GM21360 (cell line): Measurements from ENCODE around the gene GAGE13.
"Not testable (repeated sequence)": the region's sequence is repeated elsewhere in the genome, so short reads cannot be mapped to it uniquely, and the experiment has no call there.

ENCODE experiments used
- ATAC-seq: cut with Tn5 transposase; IDR thresholded peaks from one replicate; pipeline ENCODE4 v1.9.1; 2021; ENCODE audit warnings: mild to moderate bottlenecking, moderate library complexity; ENCODE audit not compliant: unreplicated experiment

Gene GAGE13, protein sequence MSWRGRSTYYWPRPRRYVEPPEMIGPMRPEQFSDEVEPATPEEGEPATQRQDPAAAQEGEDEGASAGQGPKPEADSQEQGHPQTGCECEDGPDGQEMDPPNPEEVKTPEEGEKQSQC

DNA sequence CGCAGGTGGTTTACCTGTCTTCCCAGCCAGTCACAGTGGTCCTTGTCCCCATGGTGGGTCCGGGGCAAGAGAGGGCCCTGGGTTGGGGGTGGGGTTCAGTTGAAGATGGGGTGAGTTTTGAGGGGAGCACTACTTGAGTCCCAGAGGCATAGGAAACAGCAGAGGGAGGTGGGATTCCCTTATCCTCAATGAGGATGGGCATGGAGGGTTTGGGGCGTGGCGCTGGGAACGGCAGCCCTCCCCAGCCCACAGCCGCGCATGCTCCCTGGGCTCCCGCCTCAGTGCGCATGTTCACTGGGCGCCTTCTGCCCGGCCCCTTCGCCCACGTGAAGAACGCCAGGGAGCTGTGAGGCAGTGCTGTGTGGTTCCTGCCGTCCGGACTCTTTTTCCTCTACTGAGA lies at the start of gene GAGE13:
Gene GAGE13, plus strand, starts transcription at position 301 of the 400 bp plus-strand sequence. CDS start 1,156 bp downstream, outside the sequence.
- not testable (repeated sequence) for ATAC-seq

DNA sequence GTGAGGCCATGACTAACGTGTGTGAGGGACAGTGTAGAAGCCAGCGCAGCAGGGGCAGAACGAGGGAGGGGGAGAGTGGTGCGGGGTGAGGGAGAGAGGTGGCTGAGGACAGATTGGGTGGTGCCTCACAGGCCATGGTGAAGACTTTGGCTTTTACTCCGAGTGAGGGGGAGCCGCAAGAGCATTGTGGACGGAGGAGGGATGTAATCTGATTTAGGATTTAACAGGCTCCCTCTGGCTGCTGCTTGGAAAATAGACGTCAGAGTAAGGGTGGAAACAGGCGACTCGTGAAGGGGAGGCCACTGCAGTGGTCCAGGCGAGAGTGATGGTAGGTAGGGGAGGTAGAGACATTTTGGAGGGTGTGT lies 48.8 kb upstream of the GAGE13 start:
- no peak for ATAC-seq

DNA sequence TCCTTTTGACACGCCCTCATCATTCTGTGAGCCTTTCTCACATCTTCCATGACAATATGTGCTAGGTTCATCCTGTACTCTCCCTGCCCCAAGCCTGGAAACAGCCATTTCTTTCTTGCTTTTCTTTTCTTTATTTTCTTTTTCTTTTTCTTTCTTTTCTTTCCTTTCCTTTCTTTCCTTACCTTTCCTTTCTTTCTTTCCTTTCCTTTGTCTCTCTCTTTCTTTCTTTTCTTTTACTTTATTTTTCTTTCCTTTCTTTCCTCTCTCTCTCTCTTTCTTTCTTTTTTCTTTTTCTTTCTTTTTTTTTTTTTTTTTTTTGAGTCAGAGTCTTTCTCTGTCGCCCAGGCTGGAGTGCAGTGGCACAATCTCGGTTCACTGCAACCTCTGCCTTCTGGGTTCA lies 47.2 kb upstream of the GAGE13 start:
- ATAC-seq, result no peak

DNA sequence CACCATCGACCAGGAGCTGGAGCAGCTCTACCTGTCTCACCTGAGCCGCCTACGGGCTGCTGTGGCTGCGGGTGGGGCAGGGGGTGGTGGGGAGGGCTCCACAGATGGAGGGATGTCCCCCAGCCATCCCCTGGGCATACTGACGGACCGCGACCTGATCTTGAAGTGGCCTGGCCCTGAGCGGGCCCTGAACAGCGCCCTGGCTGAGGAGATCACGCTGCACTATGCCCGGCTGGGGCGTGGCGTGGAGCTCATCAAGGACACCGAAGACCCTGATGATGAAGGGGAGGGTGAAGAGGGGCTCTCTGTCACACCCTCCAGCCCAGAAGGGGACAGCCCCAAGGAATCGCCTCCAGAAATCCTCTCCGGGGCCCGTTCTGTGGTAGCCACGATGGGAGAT lies 45.2 kb upstream of the GAGE13 start:
- ATAC-seq, result no peak

DNA sequence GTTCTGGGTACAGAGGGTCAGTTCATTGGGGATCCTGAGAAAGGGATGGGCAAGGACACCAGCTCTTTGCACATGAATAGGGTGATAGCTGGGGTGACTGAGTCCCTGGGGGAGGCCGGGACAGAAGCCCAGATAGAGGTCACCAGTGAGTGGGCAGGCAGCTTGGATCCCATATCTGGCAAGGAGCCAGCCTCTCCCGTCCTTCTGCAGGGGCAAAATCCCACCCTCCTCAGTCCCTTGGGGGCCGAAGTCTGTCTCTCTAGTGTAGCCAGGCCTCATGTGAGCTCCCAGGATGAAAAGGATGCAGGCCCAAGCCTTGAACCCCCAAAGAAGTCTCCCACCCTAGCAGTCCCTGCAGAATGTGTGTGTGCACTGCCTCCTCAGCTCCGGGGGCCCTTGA lies 44.8 kb upstream of the GAGE13 start:
- ATAC-seq, result no peak

DNA sequence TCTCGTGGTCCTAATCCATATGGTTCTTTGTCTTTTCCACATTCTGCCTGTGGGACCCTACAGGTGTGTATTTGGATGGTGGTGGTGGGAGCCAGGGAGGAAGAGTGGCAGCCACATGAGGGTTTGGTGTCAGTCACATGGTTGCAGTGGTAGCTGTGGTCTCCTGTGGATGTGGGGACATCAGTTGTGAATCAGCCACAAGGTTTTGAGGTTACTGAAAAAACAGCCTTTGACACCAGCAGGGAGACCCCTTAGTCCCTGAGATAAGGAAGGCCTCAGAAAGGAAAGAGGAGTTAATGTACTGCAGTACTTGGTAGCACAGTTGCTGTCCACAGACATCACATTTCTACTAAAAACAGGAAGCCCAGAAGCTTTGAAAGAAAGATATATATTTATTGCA lies 43.7 kb upstream of the GAGE13 start:
- no peak for ATAC-seq

DNA sequence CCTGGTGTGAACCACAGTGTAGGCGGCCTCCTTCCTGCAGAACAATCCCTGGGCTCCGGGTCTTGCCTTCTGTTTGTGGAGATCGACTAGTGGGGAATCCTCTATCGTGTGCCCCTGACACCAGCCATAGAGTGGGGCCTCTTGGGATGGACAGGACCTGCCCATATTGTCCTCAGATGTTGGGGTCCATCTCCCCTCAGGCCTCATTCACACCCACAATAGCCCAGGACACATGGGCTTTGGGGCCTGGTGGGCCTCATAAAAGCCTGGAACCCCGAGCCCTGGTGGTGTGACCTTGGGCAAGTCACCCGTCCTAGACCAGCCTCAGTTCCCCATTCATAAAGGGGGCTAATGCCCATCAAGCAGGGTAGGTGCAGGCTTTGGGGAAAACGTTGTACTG lies 41.2 kb upstream of the GAGE13 start:
- no peak for ATAC-seq

DNA sequence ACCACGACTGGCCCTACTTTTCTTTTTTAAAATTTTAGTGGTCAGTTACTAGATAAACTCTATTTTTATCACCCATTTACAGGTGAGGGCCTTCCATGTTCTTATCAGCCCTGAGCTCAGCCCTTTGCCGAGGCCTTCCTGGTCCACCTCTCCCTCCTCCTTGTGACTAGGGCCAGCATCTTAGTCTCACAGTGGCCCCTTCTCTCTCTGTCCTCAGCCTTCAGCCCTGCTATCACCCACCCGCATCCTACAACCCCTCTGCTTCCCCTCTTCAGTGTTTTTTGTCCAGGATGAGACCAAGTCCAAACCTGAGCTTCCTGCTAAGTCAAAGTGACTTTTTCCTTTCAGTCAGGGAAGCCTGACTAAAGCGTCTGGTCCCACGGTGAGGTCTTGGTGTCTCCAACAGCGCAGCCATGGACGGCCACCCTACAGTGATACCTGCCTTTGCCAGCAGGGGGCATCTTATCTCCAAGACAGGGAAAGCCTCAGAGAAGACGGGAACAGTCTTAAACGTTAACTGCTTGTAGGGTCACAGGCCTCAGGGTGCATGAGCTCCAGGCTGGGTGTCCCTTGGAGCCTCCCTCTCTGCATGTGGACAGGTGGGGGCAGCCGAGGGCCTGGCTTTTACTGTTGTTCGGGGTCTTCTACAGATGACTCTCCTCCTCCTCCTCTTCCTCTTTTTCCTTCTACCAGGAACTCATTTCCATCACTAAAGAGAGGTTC lies 39.6 kb upstream of the GAGE13 start:
- ATAC-seq, result no peak

DNA sequence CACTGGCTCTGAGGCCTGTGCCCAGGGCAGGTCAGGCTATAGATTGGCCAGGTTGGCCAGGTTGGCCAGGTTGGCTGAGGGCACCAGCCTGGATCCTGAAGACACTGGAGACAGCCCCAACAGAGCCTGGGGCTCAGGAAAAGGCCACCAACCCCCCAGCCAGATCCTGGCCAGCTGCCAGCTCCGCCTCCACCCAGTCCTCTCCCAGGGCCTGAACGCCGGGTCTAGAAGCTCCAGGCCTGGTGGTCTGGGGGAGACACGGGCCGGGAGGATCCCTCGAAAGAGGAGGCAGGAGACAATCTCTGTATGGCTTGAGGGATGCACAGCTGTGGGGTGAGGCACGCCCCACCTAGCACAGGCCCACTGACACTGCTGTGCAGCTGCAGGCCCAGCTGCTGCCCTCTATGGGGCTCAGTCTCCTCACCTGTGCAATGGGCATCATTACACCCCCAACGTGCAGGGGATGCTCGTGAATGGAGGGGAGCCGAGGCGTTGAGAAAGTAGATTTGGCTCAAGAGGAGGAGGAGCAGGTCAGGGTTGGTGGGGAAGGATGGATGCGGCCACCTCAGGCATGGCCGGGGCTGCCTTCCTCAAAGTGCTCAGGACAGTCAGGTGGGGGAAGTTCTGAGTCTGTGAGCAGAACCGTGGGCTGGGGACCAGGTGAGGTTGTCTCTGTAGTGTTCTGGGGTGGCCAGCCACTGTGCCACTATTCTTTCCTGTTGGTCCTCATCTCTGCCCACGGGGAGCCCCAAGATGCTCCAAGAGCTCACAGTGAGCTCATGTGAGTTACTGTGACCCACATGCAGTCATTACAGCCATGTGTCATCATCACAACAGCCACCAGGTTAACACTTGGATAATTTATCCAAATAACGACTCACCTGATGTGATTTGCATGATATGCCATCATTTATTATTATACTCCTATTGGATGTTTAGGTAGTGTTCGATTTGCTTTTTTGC lies 38.7 kb upstream of the GAGE13 start:
- ATAC-seq, result no peak

DNA sequence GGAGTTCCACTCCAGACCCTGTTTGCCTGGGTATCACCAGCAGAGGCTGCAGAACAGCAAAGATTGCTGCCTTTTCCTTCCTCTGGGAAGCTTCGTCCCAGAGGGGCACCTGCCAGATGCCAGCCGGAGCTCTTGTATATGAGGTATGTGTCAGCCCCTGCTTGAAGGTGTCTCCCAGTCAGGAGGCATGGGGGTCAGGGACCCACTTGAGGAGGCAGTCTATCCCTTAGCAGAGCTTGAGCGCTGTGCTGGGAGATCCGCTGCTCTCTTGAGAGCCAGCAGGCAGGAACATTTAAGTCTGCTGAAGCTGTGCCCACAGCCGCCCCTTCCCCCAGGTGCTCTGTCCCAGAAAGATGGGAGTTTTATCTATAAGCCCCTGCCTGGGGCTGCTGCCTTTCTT lies 32.1 kb upstream of the GAGE13 start:
- not testable (repeated sequence) for ATAC-seq

DNA sequence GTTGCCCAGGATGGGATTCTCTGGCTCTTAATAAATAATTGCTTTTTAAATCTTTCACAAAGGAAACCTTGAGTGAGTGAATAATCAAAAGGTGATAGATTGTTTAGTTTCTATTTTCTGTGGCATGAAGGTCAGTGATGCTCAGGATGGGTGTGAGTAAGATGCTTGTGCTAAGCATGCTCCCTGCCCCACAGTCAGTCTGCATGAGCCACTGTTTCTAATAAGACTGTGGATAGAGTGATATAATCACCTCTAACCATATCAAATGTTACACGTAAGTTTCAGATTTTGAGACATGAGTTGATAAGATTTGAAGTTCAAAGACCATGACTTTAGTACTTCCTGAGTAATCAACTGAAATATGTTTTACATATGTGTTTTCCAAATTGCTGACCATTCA lies 30.7 kb upstream of the GAGE13 start:
- ATAC-seq, result no peak

DNA sequence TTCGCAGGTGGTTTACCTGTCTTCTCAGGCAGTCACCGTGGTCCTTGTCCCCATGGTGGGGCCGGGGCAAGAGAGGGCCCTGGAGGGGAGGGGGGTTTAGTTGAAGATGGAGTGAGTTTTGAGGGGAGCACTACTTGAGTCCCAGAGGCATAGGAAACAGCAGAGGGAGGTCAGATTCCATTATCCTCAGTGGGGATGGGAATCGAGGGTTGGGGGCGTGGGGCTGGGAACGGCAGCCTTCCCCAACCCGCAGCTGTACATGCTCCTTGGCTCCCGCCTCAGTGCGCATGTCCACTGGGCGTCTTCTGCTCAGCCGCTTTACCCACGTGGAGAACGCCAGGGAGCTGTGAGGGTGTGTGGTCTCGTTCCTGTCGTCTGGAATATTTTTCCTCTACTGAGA lies 28.0 kb upstream of the GAGE13 start, which contains the start of gene GAGE10:
Gene GAGE10, plus strand, starts transcription at position 301 of the 400 bp plus-strand sequence. CDS start 1,214 bp downstream, outside the sequence.
- no peak for ATAC-seq

DNA sequence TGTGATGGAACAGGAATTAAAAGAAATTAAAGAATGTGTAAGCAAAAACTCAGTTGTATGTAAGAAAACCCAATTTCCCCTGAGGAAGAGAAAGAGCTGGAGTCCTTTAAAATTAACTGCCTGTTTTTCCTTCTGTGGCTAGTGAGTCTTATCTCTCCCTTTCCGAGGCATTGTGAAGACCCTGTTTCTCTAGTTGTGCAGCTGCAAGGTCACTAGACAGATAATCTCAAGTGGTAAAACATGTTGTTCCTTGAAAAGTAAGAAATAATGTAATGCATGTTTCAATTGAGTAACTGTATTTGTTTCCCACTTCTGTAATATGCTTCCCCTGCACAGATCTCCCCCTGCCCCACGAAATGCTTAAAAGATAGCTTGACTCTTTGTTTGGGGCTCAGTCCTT lies 23.6 kb upstream of the GAGE13 start:
- not testable (repeated sequence) for ATAC-seq

DNA sequence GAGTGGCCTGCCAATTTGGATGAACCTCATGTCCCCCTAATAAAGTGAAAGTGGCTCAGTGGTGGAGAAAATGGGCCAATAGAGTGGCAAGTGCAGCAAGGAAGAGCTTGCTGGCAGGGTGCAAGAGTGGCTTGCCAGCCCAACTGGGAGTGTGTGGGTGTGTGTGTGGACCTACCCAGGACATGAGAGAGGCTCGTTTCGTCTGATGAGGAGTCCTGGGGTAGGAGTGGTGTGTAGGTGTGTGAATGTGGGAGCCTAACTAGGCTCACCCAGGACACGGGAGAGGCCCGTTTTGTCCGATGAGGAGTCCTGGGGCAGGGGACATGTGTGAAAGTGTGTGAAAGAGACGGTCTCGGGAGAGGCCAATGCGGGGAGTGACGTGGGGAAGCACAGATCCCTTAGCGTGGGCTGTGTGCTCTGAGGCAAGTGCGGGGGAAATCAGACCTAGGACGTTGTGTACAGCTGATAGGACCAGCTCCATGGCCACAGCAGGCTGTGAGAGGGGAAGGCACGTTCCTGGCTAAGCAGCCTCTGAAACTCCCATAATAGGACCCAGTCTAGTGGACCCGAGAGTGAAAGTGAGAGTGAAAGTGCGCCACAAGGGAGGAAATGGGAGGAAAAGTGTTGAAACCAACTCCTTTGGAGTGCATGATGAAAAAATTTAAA lies 22.6 kb upstream of the GAGE13 start:
- no peak for ATAC-seq

DNA sequence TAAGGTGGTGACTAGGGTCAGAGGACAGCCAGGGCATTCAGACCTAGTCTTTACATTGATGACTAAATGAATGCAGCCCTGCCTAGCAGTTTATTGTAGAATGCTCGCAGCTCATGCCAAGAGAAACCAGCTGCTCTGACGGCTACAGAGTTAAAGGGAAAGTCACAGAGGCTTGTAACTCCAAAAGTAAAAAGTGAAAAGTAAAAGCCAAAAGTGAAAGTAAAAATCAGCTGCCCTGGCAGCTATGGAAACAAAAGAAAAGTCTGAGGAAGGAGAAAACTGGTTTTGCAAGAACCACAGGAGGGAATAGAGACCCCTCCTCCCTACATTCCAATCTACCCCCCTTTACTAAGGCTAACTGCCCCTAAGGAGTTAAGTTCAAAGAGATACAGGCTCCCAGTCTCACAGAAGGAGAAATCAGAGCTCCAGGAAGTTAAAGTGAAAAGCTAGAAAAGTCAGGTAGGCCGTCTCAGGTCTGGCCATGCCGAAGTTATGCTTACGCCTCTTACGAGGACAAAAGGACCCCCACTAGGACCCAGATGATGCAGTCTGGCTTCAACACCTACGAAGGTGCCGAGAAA lies 21.9 kb upstream of the GAGE13 start:
- ATAC-seq, result no peak

DNA sequence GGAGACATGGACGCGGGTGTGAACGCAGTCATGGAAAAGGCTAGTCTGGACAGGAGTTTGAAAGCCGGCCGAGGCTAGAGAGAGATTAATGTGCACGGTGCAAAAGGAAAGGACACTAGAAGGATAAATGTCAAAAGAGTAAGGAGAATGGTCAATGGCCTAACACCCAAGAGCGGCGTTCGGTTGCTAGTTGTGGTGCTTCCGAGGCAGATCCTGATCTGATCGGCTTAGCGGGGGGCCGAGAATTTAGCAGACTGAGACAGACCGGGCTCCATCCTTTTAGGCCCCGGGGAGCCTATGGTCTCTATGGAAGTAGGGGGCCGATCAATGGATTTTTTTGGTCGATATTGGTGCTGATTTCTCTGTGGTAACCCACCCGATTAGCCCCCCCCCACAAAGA lies 21.0 kb upstream of the GAGE13 start:
- no peak for ATAC-seq

DNA sequence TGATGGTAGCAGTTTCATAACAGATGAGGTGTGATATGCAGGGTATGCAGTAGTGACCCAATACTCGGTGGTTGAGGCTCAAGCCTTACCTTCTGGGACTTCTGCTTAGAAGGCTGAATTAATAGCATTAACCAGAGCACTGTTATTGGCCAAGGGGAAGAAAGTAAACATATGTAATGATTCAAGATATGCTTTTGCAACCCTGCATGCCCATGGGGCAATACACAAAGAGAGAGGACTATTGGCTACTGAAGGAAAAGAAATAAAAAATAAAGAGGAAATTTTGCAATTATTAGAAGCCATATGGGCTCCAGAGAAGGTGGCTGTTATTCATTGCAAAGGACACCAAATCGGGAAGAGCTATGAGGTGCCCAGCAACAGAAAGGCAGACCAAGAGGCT lies 19.2 kb upstream of the GAGE13 start:
- no peak for ATAC-seq

DNA sequence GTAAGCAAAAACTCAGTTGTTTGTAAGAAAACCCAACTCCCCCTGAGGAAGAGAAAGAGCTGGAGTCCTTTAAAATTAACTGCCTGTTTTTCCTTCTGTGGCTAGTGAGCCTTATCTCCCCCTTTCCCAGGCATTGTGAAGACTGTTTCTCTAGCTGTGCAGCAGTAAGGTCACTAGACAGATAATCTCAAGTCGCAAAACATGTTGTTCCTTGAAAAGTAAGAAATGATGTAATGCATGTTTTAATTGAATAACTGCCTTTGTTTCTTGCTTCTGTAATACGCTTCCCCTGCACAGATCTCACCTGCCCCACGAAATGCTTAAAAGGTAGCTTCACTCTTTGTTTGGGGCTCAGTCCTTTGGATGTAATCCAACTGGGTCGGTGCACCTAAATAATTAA lies 15.3 kb upstream of the GAGE13 start:
- no peak for ATAC-seq

DNA sequence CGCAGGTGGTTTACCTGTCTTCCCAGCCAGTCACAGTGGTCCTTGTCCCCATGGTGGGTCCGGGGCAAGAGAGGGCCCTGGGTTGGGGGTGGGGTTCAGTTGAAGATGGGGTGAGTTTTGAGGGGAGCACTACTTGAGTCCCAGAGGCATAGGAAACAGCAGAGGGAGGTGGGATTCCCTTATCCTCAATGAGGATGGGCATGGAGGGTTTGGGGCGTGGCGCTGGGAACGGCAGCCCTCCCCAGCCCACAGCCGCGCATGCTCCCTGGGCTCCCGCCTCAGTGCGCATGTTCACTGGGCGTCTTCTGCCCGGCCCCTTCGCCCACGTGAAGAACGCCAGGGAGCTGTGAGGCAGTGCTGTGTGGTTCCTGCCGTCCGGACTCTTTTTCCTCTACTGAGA lies 9.6 kb upstream of the GAGE13 start, which contains the start of gene GAGE12J:
Gene GAGE12J, plus strand, starts transcription at position 301 of the 400 bp plus-strand sequence. CDS start 1,157 bp downstream, outside the sequence.
- ATAC-seq, result not testable (repeated sequence)

DNA sequence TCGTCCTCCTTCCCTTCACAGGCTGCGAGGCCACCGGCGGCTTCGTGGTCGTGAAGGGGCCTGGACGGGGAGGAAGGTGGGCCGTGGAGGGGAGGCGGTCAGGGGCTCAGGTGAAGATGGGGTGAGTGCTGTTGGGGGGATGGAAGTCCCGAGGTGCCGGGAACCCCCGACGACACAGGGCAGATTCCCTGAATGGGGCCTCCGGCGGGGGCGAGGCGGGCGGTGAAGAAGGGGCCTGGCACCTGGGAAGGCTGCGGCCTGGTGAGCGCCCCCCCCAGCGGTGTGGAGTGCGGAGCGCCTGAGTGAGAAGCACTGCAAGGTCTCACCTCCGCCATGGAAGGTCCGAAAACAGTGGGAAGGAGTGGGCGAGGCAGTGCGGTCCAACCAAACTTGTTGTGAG lies 9.1 kb upstream of the GAGE13 start:
- not testable (repeated sequence) for ATAC-seq

DNA sequence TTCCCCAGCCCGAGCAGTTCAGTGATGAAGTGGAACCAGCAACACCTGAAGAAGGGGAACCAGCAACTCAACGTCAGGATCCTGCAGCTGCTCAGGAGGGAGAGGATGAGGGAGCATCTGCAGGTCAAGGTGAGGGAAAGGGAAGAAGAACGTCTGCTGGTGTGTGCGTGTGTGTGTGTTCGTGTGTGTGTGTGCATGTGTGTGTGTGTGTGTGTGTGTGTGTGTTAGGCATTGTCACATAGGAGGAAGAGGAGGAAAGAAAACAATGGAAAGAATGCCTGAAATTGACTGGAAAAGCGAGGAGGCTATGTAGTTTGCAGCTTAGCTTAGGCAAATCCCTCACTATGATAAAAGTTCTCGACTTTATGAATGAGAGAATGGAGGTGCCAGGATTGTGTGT lies 7.6 kb upstream of the GAGE13 start:
- not testable (repeated sequence) for ATAC-seq
